NCI-H82 (cell line): Measurements from ENCODE around the gene GPR61.

Source experiments
- DNase-seq: peaks from one replicate; lab custom pipeline; 2025; lab: John Stamatoyannopoulos, UW

Gene GPR61

GRCh38 chr1:109509176-109510134 lies 30.2 kb upstream of the GPR61 start, which contains the start of gene AMIGO1:
AMIGO1 (minus strand) TSS chr1:109509727; CDS start chr1:109508912, 815 bp downstream.
- DNase-seq, result peak; percentile 73

GRCh38 chr1:109513110-109513710 lies 26.5 kb upstream of the GPR61 start:
- no peak for DNase-seq

GRCh38 chr1:109514846-109515245 lies 24.8 kb upstream of the GPR61 start:
- DNase-seq, result no peak

- no peak for DNase-seq
Observed at GRCh38 chr1:109516872-109517271, 22.8 kb upstream of the GPR61 start.

GRCh38 chr1:109517337-109517736 lies 22.3 kb upstream of the GPR61 start:
- DNase-seq, result no peak

- DNase-seq, result no peak
Observed at GRCh38 chr1:109521002-109521951, 18.4 kb upstream of the GPR61 start.

GRCh38 chr1:109522026-109522425 lies 17.6 kb upstream of the GPR61 start:
- no peak for DNase-seq

GRCh38 chr1:109523706-109524105 lies 16.0 kb upstream of the GPR61 start:
- no peak for DNase-seq

GRCh38 chr1:109527098-109527811 lies 12.4 kb upstream of the GPR61 start:
- DNase-seq, result no peak

GRCh38 chr1:109527846-109528695 lies 11.6 kb upstream of the GPR61 start:
- no peak for DNase-seq

- no peak for DNase-seq
Observed at GRCh38 chr1:109528712-109529111, 11.0 kb upstream of the GPR61 start.

GRCh38 chr1:109529881-109530456 lies 9.7 kb upstream of the GPR61 start:
- DNase-seq, result peak; percentile 42

GRCh38 chr1:109530457-109531087 lies 9.1 kb upstream of the GPR61 start:
- DNase-seq, result peak; percentile 85

- no peak for DNase-seq
Observed at GRCh38 chr1:109531380-109531779, 8.3 kb upstream of the GPR61 start.

- no peak for DNase-seq
Observed at GRCh38 chr1:109531826-109532364, 7.8 kb upstream of the GPR61 start.

- DNase-seq, result peak; percentile 92
Observed at GRCh38 chr1:109532365-109533136, 7.1 kb upstream of the GPR61 start.

GRCh38 chr1:109534307-109534858 lies 5.3 kb upstream of the GPR61 start:
- DNase-seq, result no peak

- DNase-seq, result no peak
Observed at GRCh38 chr1:109535481-109535880, 4.2 kb upstream of the GPR61 start.
